Measurements from ENCODE around the gene CHST13. TPM values are rescaled to one million over a fixed set of nuclear protein-coding genes. Genes with fewer than 3 reads are reported as not detected.

CHST13 gene
- polyA plus RNA-seq, 3 donors = 16.6 to 41.8 (median 39.2) TPM

GRCh38 chr3:126494970-126495230, 29.1 kb upstream of the CHST13 start:
- Histone ChIP-seq H3K27me3 (ENCODE audit: control insufficient read depth in 2 of 2, insufficient read depth in 2 of 2, low read length in 2 of 2) (no peaks in the 10 kb centered on the region), H3K4me2 (replicated peaks; ENCODE audit: extremely low read depth, low read length, poor library complexity, severe bottlenecking) (no peak overlapping the region), H4K20me1 (ENCODE audit: insufficient read depth, low read length) (no peaks in the 10 kb centered on the region), H3K4me1 (ENCODE audit: control insufficient read depth in 1 of 2, insufficient read depth in 2 of 2, low read length in 2 of 2) (peaks cover 7 to 8% of the 10 kb centered on the region in 2 donors), H3K27ac (ENCODE audit: low read depth in 1 of 2, low read length in 2 of 2) (no peak overlapping the region), H3K4me3 (replicated peaks in 1 of 3; ENCODE audit: low read depth in 2 of 3, low read length in 3 of 3) (no peak overlapping the region), H3K36me3 (replicated peaks in 1 of 2; ENCODE audit: control insufficient read depth in 1 of 2, insufficient read depth in 2 of 2, low read length in 2 of 2) (no peaks in the 10 kb centered on the region), H3K9me3 (replicated peaks in 1 of 2; ENCODE audit: control insufficient read depth in 1 of 2, insufficient read depth in 1 of 2, low read length in 2 of 2) (no peaks in the 10 kb centered on the region), H3K79me2 (ENCODE audit: insufficient read depth, low read length) (no peaks in the 10 kb centered on the region), H3K9ac (ENCODE audit: insufficient read depth, low read length, poor library complexity, severe bottlenecking) (no peak overlapping the region), H2AFZ (ENCODE audit: insufficient read depth, low read depth, low read length, poor library complexity, severe bottlenecking) (no peak overlapping the region)
- Mint-ChIP-seq H3K4me1 (peaks cover 14% of the 10 kb centered on the region), H3K36me3 (no peaks in the 10 kb centered on the region), H3K4me3 (no peak overlapping the region), H3K9me3 (no peaks in the 10 kb centered on the region), H3K27me3 (ENCODE audit: low read depth in 3 of 3) (peaks cover 2 to 6% (median 3%) of the 10 kb centered on the region in 3 donors), H3K27ac (peak overlapping the region in 1 of 7 donors; percentile 36)
- WGBS (ENCODE audit: insufficient coverage) = no CpG with 5 or more reads among the region's 6 CpGs
- no peak for TF ChIP-seq CTCF (IDR thresholded peaks at IDR 0.05)
- intact Hi-C loops (cut with micrococcal nuclease) = no loop called here
- DNase-seq = no peak

GRCh38 chr3:126495786-126496185, 28.2 kb upstream of the CHST13 start:
- intact Hi-C loops (cut with micrococcal nuclease) = no loop called here
- H3K4me3 ChIP-seq (replicated peaks in 1 of 3; ENCODE audit: low read depth in 2 of 3, low read length in 3 of 3) = no peak overlapping the region
- H3K27me3 ChIP-seq (ENCODE audit: control insufficient read depth in 2 of 2, insufficient read depth in 2 of 2, low read length in 2 of 2) = no peaks in the 10 kb centered on the region
- no peak overlapping the region for H2AFZ ChIP-seq (ENCODE audit: insufficient read depth, low read depth, low read length, poor library complexity, severe bottlenecking)
- H3K4me3 Mint-ChIP-seq = no peak overlapping the region
- no peak for TF ChIP-seq CTCF (IDR thresholded peaks at IDR 0.05)
- peaks cover 14% of the 10 kb centered on the region for H3K4me1 Mint-ChIP-seq
- no peak for DNase-seq
- H3K27ac ChIP-seq (ENCODE audit: low read depth in 1 of 2, low read length in 2 of 2) = no peak overlapping the region
- WGBS (ENCODE audit: insufficient coverage) = 95% methylated on average over 8 of the region's 8 CpGs
- no peaks in the 10 kb centered on the region for H3K36me3 Mint-ChIP-seq
- H3K9ac ChIP-seq (ENCODE audit: insufficient read depth, low read length, poor library complexity, severe bottlenecking) = no peak overlapping the region
- H3K4me2 ChIP-seq (replicated peaks; ENCODE audit: extremely low read depth, low read length, poor library complexity, severe bottlenecking) = no peak overlapping the region
- H3K36me3 ChIP-seq (replicated peaks in 1 of 2; ENCODE audit: control insufficient read depth in 1 of 2, insufficient read depth in 2 of 2, low read length in 2 of 2) = no peaks in the 10 kb centered on the region
- H4K20me1 ChIP-seq (ENCODE audit: insufficient read depth, low read length) = no peaks in the 10 kb centered on the region
- peaks cover 7 to 8% of the 10 kb centered on the region in 2 donors for H3K4me1 ChIP-seq (ENCODE audit: control insufficient read depth in 1 of 2, insufficient read depth in 2 of 2, low read length in 2 of 2)
- H3K79me2 ChIP-seq (ENCODE audit: insufficient read depth, low read length) = no peaks in the 10 kb centered on the region
- no peak overlapping the region for H3K27ac Mint-ChIP-seq
- H3K9me3 ChIP-seq (replicated peaks in 1 of 2; ENCODE audit: control insufficient read depth in 1 of 2, insufficient read depth in 1 of 2, low read length in 2 of 2) = no peaks in the 10 kb centered on the region
- H3K27me3 Mint-ChIP-seq (ENCODE audit: low read depth in 3 of 3) = peaks cover 0 to 5% (median 4%) of the 10 kb centered on the region in 3 donors
- no peaks in the 10 kb centered on the region for H3K9me3 Mint-ChIP-seq

Measured in CD14-positive monocyte (primary cell).